Measurements from ENCODE around the gene RASA1. TPM values are rescaled to one million over a fixed set of nuclear protein-coding genes. Genes with fewer than 3 reads are reported as not detected.
A peak's percentile ranks its signal among the peaks of the same experiment; 100 is the strongest.

Gene RASA1
- total RNA-seq, 4 donors from 2014 or later = 23.8 to 27.2 (median 26.0) TPM

DNA sequence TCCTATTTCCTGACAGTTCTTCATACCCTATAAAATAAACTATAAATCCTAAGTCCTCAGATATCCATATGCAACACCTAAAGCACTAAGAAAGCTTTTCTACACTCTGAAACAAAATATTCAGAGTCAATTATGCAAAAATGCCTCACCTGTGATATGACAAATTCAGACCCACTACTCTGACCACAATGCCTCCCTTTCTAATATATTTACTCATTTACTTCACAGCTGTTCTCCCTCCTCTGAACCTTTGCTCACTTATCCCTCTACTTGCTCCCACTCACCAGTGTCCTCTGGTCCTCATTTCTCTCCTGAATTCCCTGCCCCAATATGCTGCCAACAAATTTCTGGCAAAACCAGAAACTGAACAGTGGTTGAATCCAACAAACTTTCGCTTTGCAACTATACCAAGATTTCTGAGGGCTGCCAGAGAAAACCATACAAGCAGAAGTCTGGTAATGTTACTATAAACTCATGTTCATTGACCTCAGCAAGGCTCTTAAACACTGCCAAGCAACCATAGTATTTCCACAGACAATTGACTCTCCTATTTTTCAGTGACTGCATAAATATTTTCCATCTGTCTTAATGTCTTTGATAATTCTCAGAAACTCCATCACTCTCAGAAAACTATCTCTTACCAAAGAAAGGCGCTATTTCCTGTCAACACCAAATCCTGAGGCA lies 137.9 kb downstream of the RASA1 start:
- no peak for TF ChIP-seq POLR2AphosphoS5 (IDR thresholded peaks at IDR 0.05)
- no peaks in the 10 kb centered on the region for H3K27me3 ChIP-seq
- peaks cover 3 to 98% of the 10 kb centered on the region in 2 donors for H3K36me3 ChIP-seq
- H3K9me3 ChIP-seq = peaks cover 0 to 5% (median 0%) of the 10 kb centered on the region in 3 donors
- H3K4me3 ChIP-seq = no peak overlapping the region
- peaks cover 0 to 20% (median 0%) of the 10 kb centered on the region in 3 donors for H3K4me1 ChIP-seq
- ATAC-seq = no peak
- 83 to 88% methylated on average over 2 of the region's 2 CpGs for WGBS, 2 donors (ENCODE audit: low coverage in 1 of 2)
- no peak overlapping the region for H3K27ac ChIP-seq

DNA sequence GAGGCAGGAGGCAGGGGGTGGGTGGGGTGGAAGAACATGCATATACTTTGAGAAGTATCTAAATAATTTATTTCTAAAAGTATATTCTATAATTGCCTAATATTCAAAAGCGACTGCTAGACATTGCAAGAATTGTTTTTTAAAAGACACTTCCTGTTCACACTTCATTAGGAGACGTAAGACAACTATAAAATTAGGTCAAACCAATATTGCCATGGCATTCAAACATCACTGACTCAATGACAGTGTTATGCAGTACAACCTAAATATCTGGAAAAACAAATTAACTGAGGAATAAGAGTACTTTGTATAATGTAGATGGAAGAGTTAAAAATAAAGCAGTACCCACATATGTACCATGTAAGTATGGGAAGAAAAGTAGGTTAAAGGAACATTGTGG lies 140.5 kb downstream of the RASA1 start:
- no peak overlapping the region for H3K27ac ChIP-seq
- peaks cover 0 to 33% (median 9%) of the 10 kb centered on the region in 3 donors for H3K4me1 ChIP-seq
- H3K27me3 ChIP-seq = no peaks in the 10 kb centered on the region
- H3K9me3 ChIP-seq = no peaks in the 10 kb centered on the region
- no peak overlapping the region for H3K4me3 ChIP-seq
- ATAC-seq = no peak
- WGBS, 2 donors (ENCODE audit: low coverage in 1 of 2) = 60 to 68% methylated on average over 2 of the region's 2 CpGs
- TF ChIP-seq POLR2AphosphoS5 (IDR thresholded peaks at IDR 0.05) = no peak
- TF ChIP-seq EP300 (IDR thresholded peaks at IDR 0.05) = no peak
- no peak for TF ChIP-seq POLR2A (IDR thresholded peaks at IDR 0.05)
- peaks cover 3 to 74% of the 10 kb centered on the region in 2 donors for H3K36me3 ChIP-seq

DNA sequence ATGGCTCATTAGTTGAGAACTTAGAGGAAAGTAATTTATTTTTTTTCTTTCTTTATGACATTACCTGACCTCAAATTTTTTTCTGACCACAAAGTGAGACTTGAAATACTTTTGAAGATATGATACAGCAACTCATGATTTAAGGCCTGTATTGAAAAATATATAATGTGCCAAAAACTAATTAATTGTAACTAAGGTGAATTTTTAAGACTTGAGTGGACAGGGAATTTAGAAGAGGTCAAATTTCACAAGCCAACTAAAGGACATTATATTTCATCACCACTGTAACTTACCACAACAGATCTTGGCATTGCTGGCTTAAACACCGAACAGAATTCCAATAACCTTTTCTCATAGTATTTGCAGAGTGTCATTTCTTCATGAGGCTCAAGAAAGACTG lies 143.2 kb downstream of the RASA1 start:
- WGBS, 2 donors (ENCODE audit: low coverage in 1 of 2) = 78% methylated on average over 1 of the region's 1 CpG
- H3K4me1 ChIP-seq = peaks cover 0 to 36% (median 9%) of the 10 kb centered on the region in 3 donors
- peak overlapping the region in 1 of 2 donors; percentile 87 for H3K4me3 ChIP-seq
- no peaks in the 10 kb centered on the region for H3K9me3 ChIP-seq
- TF ChIP-seq POLR2A (IDR thresholded peaks at IDR 0.05) (no peak), POLR2AphosphoS5 (IDR thresholded peaks at IDR 0.05) (peak; percentile 56), EP300 (IDR thresholded peaks at IDR 0.05) (no peak)
- TF ChIP-seq, protein P1, sequence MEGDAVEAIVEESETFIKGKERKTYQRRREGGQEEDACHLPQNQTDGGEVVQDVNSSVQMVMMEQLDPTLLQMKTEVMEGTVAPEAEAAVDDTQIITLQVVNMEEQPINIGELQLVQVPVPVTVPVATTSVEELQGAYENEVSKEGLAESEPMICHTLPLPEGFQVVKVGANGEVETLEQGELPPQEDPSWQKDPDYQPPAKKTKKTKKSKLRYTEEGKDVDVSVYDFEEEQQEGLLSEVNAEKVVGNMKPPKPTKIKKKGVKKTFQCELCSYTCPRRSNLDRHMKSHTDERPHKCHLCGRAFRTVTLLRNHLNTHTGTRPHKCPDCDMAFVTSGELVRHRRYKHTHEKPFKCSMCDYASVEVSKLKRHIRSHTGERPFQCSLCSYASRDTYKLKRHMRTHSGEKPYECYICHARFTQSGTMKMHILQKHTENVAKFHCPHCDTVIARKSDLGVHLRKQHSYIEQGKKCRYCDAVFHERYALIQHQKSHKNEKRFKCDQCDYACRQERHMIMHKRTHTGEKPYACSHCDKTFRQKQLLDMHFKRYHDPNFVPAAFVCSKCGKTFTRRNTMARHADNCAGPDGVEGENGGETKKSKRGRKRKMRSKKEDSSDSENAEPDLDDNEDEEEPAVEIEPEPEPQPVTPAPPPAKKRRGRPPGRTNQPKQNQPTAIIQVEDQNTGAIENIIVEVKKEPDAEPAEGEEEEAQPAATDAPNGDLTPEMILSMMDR (IDR thresholded peaks at IDR 0.05) = no peak
- peak overlapping the region in 3 of 4 donors; percentile 93 to 98 (median 97) for H3K27ac ChIP-seq
- no peaks in the 10 kb centered on the region for H3K27me3 ChIP-seq
- peaks cover 0 to 47% of the 10 kb centered on the region in 2 donors for H3K36me3 ChIP-seq
- ATAC-seq = no peak

DNA sequence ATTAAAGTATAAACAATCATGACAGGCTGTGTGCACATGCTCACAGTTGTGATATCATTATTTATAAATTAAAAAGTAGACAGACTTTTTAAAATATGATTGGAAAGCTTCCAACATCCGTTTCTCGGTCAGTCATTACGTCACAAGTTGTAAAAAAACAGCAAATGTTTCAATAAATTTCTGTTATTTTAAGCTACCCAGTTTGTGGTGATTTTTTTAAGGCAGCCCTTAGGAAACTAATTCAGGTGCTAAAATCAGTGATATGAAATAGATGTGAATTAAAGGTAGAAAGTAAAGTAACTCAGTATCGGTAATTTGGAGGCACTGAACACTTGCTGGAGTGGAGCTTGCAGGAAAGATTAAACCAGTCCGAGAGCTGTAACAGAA lies 143.9 kb downstream of the RASA1 start:
- WGBS, 2 donors (ENCODE audit: low coverage in 1 of 2) = 1 to 2% methylated on average over 5 of the region's 5 CpGs

DNA sequence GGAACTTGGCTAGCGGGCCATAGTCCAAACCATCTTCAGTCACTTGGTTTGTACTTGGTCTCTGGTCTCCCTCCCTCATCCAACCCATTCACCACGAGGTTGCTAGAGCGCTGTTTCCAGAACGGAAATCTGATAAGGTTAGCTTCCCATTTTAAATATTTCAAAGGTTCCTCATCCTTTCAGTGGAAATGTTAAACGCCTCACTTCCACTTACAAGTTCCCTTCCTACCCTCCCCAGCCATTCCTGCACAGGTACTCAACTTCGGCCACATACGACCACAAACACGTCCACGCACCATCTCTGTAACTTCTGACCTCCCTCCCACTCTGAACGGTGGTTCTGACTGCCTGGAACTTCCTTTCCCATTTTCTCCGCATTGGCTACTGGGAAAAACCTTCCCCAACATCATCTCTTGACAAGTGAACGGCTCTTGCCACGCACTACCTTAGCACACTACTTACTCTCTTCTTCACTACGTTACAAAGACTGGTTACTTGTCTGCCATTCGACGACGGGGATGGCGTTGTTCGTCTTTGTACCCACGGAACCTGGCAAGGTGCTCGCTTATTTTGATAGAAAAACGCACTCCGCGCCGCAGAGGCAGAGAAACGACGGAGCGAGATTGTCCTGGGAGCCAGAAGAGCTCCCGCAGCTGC lies 144.4 kb downstream of the RASA1 start:
- TF ChIP-seq POLR2AphosphoS5 (IDR thresholded peaks at IDR 0.05) (peak; percentile 3), EP300 (IDR thresholded peaks at IDR 0.05) (no peak)
- TF ChIP-seq, protein P1 (IDR thresholded peaks at IDR 0.05) = no peak
- Histone ChIP-seq H3K4me3 (peak overlapping the region; percentile 76 to 87), H3K27ac (peak overlapping the region; percentile 93 to 98 (median 98)), H3K9me3 (no peaks in the 10 kb centered on the region), H3K36me3 (peaks cover 0 to 35% of the 10 kb centered on the region in 2 donors), H3K27me3 (no peaks in the 10 kb centered on the region), H3K4me1 (peaks cover 0 to 32% (median 9%) of the 10 kb centered on the region in 3 donors)
- ATAC-seq = peak; percentile 24
- WGBS, 2 donors (ENCODE audit: low coverage in 1 of 2) = 0 to 2% methylated on average over 14 to 20 of the region's 29 CpGs

More for the DNA sequence above, 143.9 kb downstream of the RASA1 start:
- no peaks in the 10 kb centered on the region for H3K27me3 ChIP-seq
- peaks cover 0 to 32% (median 9%) of the 10 kb centered on the region in 3 donors for H3K4me1 ChIP-seq
- no peak for ATAC-seq
- H3K4me3 ChIP-seq = peak overlapping the region; percentile 76 to 87
- no peaks in the 10 kb centered on the region for H3K9me3 ChIP-seq
- H3K36me3 ChIP-seq = peaks cover 0 to 41% of the 10 kb centered on the region in 2 donors
- TF ChIP-seq POLR2AphosphoS5 (IDR thresholded peaks at IDR 0.05) = no peak
- TF ChIP-seq, protein P1 (IDR thresholded peaks at IDR 0.05) = no peak
- TF ChIP-seq POLR2A (IDR thresholded peaks at IDR 0.05) = no peak
- TF ChIP-seq EP300 (IDR thresholded peaks at IDR 0.05) = no peak
- H3K27ac ChIP-seq = peak overlapping the region; percentile 93 to 98 (median 98)
